NCI-H69 (cell line): ENCODE data around the gene ZSCAN9.

Experiments
- DNase-seq: peaks from one replicate; lab custom pipeline; 2025; lab: John Stamatoyannopoulos, UW

ZSCAN9 gene

DNA sequence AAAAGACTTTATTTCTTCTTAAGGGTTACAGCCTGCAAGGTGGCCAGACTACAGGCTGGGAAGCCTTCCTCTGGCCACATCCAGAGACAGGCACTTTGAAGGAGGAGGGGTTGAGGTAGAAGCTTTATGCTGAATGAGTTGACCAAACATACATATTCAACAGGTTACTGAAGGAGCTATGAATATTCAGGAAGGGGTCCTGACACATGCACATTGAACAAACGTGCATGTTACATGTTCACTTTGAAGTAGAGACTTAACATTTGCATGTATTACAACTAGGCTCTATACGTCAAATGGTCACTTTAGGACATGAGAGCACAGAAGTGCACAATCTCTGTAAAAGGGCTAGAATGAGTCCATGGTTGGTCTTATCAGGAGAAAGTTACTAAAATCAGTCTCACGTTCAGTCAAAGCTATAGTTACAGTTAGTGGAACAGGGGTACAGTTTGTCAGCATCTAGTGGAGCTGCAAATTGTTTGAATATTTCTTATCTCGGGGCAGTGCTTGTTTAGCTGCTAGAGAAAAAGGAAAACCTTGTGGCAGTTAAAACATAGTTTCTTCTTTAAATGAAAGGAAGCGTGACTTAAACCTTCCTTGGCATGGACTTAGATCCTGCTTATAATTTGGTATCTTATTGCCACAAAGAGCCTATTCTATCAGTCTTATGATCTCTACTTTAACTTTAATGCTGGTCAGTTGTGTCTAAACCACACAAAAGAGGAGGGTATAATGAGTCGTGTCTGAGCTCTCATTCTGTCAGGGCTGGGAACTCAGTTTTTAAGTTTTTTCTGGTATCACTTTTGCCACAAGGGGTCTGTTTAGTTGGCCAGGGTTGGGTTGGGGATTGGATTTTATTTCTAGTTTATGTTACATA is 4.6 kb upstream of the ZSCAN9 start:
- no peak for DNase-seq

DNA sequence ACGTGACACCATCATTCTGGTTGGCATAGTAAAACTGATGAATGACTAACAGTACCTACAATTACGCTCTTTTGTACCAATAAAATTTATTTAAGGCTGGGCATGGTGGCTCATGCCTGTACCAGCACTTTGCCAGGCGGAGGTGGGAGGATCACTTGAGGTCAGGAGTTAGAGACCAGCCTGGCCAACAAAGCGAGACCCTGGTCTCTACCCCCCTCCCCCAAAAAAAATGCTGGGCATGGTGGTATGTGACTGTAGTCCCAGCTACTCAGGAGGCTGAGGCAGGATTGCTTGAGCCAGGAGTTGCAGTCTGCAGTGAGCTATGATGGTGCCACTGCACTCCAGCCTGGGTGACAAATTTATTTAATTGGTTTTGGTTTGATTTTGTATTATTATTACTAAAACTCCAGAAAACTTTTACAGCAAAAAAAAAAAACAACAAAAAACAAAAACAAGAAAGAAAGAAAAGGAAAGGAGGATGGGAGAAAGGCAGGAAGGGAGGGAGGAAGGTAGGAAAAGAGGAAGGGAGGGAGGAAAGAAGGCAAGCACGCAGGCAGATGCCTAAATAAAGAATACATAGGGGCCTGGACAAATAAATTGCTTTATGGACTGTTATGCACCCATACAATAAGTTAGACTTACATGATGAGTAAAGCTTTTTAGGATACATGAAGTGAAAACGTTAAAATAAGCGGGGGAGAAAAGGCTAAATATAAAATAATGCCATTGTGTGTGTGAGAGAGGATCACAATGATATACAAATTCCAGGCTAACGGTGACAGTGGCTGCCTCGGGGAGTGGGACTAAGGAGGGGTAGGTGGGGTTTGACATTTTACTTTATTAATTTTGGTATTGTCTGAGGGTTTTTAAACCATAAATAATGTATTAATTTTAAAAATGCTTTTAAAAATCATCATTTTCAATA is 682 bp upstream of the ZSCAN9 start:
- peak; percentile 25 for DNase-seq

DNA sequence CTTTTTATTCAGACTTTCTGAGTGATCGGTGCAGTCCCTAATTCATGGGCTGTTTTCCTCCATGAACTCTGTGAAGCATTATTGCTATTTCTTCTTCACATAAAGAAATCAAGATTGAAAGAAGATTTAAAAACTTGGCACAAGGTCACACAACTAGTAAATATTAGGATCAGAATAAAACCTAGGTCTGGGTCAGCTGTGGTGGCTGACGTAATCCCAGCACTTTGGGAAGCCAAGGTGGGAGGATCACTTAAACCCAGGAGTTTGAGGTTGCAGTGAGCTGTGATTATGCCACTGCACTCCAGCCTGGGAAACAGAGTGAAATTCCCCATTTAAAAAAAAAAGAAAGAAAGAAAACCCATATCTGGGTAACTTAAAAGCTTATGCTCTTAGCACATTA is 1.4 kb downstream of the ZSCAN9 start:
- no peak for DNase-seq

DNA sequence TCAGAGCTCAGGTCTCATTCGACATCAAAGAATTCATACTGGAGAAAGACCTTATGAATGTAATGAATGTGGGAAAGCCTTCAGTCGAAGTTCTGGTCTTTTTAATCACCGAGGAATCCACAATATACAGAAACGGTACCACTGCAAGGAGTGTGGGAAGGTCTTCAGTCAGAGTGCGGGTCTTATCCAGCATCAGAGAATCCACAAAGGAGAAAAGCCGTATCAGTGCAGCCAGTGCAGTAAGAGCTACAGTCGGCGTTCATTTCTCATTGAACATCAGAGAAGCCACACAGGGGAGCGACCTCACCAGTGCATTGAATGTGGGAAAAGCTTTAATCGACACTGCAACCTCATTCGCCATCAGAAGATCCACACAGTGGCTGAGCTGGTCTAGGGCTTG is 7.7 kb downstream of the ZSCAN9 start:
- DNase-seq: no peak

DNA sequence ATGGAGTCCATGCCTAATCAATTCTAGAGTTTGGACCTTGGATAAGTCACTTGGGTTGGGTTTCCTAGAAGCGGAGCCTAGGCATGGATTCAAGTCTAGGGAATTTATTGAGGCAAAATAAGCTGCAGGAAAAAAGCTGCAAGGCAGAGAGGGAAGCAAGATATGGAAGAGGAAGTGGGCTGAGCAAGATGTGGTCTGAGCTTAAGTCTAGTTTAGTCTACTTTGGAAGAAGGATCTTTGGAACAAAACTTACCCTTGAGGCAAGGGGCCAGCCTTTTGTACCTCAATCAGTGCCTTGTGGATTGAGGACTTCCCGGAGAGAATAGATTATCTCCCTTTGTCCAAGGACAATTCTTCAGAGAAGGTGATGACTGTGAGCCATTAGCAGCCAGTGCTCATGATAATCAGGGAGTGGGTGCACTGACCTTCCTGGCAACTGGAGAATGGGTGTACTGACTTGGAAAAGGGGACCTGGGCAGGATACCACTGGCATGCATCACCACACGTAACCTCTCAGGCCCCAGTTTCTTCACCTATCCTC is 10.9 kb downstream of the ZSCAN9 start:
- no peak for DNase-seq

DNA sequence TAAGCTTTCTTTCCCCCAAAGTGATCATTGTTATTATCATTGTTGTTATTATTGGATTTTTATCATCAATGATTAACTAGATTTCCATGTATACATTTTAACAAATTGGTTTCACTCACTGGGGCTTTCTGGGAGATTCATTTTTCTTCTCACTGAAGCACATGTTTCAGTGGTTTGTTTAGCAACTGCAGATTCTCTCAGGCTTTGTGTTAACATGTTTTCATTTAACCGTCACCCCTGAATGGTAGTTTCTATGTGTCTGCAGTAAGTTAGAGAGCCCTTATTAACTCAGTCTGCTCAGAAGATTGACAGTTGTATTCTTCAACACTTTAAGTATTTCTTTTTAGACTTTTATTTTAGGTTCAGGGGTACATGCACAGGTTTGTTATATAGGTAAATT is 14.6 kb downstream of the ZSCAN9 start:
- no peak for DNase-seq

DNA sequence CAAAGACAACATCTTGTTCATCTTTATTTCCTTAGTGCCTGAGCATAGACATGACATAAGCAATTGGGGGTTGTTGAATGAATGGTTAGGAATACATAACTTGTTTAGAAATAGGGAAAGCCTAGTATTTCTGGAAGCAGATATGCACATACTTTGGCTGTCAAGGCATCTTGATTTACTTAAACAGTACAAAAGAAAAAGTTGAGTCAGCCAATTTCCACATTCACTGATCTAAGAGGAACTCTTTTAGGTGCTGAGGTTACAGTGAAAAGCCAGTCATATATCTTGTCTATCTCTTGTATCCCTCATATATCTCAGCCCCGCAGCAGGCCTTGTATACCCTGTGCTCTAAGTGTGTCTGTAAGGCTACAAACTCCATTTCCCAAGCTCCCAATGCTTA is 15.4 kb downstream of the ZSCAN9 start:
- no peak for DNase-seq

DNA sequence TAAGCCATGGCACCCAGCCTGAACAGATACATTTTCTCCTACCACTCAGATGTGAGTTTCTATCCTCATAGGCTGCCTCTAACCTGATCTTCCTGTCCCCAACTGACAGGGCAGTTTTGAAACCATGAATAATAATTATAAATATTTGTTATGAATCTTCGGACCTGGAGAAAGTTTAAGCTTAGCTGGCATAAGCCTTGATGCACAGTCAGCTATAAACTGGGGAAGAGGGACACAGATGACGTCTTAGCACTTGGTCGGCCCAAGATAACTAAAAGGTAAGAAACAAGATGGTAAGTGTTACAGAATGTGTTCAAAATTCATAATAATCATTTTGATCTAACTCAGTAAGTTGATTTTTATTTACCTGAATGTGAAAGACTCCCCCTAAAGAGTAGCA is 18.9 kb downstream of the ZSCAN9 start:
- no peak for DNase-seq

DNA sequence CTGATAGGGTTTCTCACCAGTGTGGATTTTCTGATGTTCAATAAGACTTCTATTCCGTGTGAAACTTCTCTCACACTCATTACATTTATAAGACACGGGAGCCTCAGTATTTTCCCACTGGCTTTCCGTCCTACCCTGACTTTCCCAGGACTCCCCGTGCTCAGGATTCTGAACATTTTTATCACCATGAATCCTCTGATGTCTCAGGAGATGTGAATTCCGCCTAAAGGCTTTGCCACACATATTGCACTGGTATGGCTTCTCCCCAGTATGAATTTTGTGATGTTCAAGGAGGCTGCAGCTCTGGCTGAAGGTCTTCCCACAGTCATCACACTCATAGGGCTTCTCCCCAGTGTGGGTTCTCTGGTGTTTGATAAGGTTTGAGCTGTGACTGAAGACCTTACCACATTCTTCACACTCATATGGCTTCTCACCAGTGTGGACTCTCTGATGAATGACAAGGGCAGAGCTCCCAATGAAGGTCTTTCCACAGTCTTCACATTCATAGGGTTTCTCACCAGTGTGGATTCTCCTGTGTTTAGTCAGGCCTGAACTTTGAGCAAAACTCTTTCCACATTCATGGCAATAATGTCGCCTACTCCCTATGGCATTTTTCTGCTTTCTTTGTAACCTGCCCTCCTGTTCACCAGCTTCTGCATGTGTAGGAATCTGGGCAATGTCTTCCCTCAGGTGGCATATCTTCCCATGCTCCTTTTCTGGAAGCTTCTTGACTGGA is 20.3 kb downstream of the ZSCAN9 start:
- DNase-seq: no peak

DNA sequence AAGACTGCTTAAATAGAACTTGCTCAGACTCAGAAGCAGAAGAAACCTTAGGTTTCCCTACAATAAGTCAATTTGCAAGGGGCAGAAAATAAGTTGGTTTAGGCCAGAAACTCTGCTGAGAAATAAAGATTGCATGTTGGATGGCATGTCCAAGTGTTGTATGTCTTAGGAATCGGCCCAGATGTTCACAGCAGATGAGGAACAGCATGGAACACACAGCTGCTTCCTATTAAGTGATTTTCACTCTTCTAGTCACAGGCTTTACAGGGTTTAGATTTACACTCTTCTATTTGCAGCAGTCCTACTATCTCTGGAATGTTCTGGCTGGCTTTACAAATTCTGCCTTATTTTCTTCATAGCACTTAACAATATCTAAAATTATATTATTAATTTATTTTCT is 23.8 kb downstream of the ZSCAN9 start:
- no peak for DNase-seq

DNA sequence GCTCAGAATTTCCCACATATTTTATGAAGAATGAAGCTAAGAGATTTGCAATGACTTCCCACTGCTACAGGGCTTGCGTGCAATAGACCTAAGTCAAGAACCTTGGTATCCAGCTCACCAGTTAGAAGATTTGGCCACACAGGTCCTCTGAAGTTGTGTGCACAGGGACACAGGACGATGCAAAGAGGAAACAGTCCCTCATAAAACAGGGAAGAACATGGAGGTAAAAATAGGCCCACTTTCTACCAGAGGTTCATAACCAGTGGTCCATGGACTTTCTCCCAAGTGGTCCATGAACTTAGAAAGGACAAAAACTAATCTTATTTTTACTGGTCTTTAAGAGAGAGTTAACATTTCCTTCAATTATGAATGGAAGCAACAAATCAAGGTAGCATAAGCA is 25.7 kb downstream of the ZSCAN9 start:
- no peak for DNase-seq

DNA sequence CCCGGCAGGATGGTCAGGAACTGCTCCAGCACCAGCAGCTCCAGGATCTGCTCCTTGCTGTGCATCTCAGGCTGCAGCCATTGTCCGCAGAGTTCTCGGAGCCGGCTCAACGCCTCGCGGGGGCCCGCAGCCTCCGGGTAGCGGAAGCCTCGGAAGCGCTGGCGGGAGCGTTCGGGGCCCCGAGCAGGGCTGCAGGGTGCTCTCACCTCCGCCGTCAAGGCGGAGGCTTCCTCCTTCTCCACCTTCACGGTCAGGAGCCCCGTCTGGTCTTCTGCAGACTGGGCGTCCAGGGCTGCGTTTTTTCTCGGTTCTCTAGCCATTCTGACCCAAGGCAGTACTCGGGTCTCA is 26.6 kb downstream of the ZSCAN9 start:
- DNase-seq: peak; percentile 40

DNA sequence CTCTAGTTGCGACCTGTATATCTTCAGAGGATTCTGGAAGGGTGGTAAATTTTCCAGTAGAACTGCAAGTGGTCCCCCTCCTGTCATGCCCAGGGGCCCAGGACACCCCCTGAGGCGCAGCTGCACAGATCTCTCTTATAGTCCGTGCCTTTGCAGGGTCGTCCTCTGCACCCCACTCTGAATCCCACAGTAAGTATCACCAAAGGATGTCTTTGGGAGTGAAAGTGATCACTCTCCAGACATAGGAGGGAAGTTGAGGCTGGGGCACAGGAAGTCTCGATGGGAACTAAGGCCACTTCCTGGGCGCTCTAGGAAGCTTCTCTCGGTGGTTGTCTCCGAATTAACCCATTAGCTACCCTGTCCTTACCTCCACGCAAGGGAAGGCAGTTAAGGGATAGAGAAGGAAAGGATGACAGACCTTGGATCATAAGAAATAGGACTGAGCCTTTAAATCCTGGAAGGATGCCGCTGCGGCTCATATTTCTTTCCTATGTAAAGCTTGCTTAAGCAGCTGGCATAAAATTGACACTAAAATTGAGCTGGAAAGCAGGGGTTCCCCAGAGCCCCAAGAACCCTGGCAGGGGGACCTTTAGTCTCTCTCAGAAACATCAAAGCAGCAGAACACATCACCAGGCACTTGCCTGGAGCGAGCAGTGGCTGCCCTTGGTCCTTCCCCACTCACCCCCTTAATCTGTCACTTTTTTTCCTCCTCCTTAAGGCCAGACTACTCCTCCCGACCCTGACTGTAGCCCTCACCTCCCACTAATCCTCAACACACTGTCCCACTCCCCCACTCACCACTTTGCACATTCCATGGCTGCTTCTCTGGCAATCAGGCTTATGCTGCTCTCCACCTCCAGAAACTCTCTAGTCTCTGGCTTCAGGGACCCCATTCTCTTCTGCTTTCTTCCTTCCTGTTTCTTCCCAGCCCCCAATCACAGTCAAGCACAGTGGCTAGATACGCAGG is 27.2 kb downstream of the ZSCAN9 start, which contains the start of gene ZKSCAN4:
Gene ZKSCAN4 (minus strand): TSS at position 261 of the 967 bp plus-strand sequence. CDS start 289 bp downstream, outside the sequence.
- DNase-seq: peak; percentile 96

DNA sequence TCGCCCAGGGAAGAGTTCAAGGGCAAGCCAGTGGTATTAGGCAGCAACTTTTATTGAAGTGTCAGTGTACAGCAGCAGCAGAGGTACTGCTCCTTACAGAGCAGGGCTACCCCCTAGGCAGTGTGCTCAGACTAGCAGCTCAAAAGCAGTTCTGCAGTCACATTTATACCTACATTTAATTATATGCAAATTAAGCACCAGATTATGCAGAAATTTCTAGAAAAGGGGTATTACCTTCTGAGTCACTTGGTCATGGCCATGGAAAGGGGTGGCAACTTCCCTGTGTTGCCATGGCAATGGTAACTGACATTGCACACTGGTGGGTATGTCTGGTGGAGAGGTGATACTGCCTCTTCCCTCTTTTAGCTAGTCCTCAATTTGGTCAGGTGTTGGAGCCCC is 29.0 kb downstream of the ZSCAN9 start:
- no peak for DNase-seq

DNA sequence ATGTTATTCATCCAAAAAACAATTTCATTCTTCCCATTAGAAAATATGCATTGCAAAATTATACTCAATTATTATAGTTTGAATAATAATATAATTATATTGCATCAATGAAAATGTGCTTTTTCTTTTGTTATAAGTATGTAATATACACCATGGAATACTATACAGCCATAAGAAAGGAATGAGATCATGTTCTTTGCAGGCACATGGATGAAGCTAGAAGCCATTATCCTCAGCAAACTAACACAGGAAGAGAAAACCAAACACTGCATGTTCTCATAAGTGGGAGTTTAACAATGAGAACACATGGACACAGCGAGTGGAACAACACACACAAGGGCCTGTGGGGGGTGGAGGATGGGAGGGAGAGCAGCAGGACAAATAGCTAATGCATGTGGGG is 32.0 kb downstream of the ZSCAN9 start:
- DNase-seq: no peak

DNA sequence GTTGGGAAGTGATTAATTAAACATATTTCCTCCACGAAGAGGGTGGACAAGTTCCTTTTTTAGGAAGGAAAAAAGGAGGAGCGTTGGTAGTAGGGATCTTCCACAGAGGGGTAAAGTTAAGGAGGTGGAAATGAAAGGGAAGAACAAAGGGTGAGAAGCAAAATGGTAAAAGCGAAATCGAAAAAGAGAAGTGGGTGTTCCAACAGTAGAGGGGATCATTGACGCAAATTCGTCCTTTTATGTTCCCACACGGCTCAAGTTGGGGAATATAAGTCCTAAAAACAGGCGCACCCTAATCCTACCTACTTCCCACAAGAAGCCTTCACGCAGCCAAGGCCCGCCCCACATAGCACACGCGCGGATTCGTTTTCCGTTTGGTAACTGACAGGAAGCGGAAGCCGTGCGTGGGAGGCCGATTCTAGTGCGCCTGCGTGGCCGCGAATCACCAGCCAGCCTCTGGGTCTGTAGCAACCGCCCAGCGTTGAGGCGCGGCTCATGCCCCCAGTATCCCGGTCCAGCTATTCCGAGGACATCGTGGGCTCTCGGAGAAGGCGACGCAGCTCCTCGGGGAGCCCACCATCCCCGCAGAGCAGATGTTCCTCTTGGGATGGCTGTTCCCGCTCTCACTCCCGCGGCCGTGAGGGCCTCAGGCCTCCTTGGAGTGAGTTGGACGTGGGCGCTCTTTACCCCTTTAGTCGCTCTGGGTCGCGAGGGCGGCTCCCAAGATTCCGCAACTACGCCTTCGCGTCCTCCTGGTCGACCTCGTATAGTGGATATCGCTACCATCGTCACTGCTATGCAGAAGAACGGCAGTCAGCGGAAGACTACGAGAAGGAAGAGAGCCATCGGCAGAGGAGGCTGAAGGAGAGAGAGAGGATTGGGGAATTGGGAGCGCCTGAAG is 34.1 kb downstream of the ZSCAN9 start, which contains the start of gene NKAPL:
Gene NKAPL (plus strand): TSS at position 421 of the 901 bp plus-strand sequence. CDS start 75 bp downstream, at position 496.
- DNase-seq: no peak

DNA sequence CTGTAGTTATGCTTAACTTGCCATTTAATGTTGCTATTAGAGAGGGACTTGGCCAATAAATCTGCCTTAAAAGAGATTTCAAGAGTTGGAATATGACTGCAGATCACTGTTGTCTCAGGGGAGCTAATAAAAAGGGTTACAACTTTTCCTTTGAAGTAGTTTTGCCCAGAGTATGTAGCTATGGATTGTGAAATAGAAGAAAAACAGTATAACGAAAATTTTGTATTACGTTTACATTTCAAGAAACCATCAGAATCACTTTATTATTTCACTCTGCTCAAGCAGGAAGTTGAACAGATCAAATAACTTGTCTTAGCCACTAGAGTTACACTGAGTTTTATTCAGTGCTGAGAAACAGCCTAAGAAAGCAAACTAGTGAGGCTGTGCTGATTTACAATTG is 38.8 kb downstream of the ZSCAN9 start:
- no peak for DNase-seq

DNA sequence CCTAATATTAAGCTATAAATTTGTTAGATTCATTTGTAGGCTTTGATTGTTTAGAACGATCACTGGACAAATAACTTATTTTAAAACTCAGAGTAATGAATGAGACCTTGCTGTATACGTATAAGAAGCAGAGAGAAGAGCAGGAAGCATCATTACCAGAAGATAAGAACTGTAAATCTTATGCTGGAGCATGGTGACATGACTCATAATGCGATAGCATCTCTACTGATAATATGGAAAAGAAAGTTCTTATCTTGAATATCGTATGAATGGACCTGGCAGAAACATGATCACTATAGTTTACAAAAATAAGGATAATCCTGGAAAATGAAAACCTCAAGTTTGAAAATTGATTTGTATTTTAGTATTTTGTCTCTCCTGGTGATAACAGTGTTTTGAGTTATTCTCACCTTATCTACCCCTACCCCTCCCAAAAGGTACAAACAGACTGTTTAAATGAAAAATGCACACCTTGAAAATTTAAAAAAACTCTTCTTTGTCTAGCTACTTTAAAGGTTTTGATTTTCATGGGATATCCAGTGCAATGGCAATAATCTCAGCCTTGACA is 39.8 kb downstream of the ZSCAN9 start:
- DNase-seq: no peak

DNA sequence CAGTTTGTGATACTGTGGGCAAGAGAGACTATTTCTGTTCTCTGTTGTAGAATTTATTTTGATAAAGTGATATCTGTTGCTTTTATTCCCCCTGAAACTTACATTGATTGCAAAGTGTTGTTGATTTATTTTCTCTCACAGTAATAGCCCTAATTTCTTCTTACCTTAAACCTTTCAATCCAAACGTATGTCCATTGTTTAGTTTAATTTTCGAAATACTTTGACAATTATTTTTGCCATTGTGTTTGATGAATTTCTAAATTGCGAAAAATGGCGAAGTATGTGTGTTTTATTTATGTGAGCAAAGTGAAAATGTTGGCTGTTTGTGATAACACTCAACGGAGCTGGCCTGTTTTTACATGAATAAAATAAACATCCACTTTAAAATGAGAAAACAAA is 41.5 kb downstream of the ZSCAN9 start:
- no peak for DNase-seq
